K562 (cell line): Measurements from ENCODE around the gene BIN1. TPM values are rescaled to one million over a fixed set of nuclear protein-coding genes. Genes with fewer than 3 reads are reported as not detected.

Experiments used
- ATAC-seq: fragments of 200-7000 bp; cut with Tn5 transposase; 3 replicates; pipeline ENCODE4 v1.9.1; 2020; ENCODE audit warnings: moderate library complexity
- BruUV-seq: library from RNA; stranded (reverse); fragments of 400-500 nt; replicated peaks from 2 replicates; lab custom pipeline; 2021; lab: Mats Ljungman, UMichigan
- CTCF ChIA-PET: fragments of 300-600 bp; formaldehyde crosslinking; extraction: SDS; loops from one replicate; lab custom pipeline; 2021; ENCODE audit warnings: low intra/inter-chr PET ratio; lab: Yijun Ruan, JAX
- POLR2A ChIA-PET: fragments of 300-600, 350-650 bp; sonication (Branson Sonifier 250); formaldehyde crosslinking; extraction: SDS; loops from one replicate; lab custom pipeline; 2021; ENCODE audit warnings: antibody characterized with exemption, inconsistent platforms; lab: Yijun Ruan, JAX
- DNase-seq, 4 experiments: peaks; one replicate each; pipeline versions ENCODE4 v3.0.0 to v3.0.0-alpha.2; 2011 to 2018; ENCODE audit warnings: low spot score in 3 of 4, mixed read lengths in 3 of 4; ENCODE audit errors: extremely low read depth in 1 of 4
- FAIRE-seq: peaks from 2 replicates; lab custom pipeline; 2011; peaks lifted over from hg19 to GRCh38; lab: Jason Lieb, UNC
- H2AFZ ChIP-seq: 2 replicates; pipeline ENCODE4 v1.6.0; 2011; ENCODE audit warnings: low read depth, low read length, control low read depth, inconsistent platforms
- H3K27ac ChIP-seq: fragments of 200-600 bp; 3 replicates; pipeline ENCODE4 v1.8.0; 2011; ENCODE audit warnings: low read depth, mild to moderate bottlenecking, control low read depth, inconsistent platforms, low read length, moderate library complexity, mixed read lengths; ENCODE audit errors: extremely low read depth
- H3K27me3 ChIP-seq, 2 experiments: fragments of 300-600 bp in 1 of 2; 2 replicates in 1 of 2; 3 replicates in 1 of 2; pipeline versions ENCODE4 v1.6.0 to v1.8.0; 2011; ENCODE audit warnings: inconsistent platforms in 2 of 2, low read length in 2 of 2, mild to moderate bottlenecking in 1 of 2, mixed read lengths in 1 of 2, moderate library complexity in 1 of 2; ENCODE audit not compliant: control insufficient read depth in 2 of 2, insufficient read depth in 2 of 2
- H3K36me3 ChIP-seq: fragments of 300-600 bp; 3 replicates; pipeline ENCODE4 v1.8.0; 2011; ENCODE audit warnings: mild to moderate bottlenecking, low read length, inconsistent platforms; ENCODE audit not compliant: control insufficient read depth, insufficient read depth
- H3K4me1 ChIP-seq, 2 experiments: fragments of 200-600 bp in 1 of 2; replicated peaks in 1 of 2; 2 replicates in 1 of 2; 3 replicates in 1 of 2; pipeline versions ENCODE4 v1.5.1 to v1.8.0; 2011; ENCODE audit warnings: inconsistent platforms in 2 of 2, low read length in 2 of 2, mild to moderate bottlenecking in 1 of 2, mixed read lengths in 1 of 2, moderate library complexity in 1 of 2; ENCODE audit not compliant: control insufficient read depth in 2 of 2, insufficient read depth in 2 of 2
- H3K4me2 ChIP-seq: 2 replicates; pipeline ENCODE4 v1.6.1; 2011; ENCODE audit warnings: low read length, control low read depth, inconsistent platforms, mixed read lengths; ENCODE audit not compliant: insufficient read depth
- H3K4me3 ChIP-seq: fragments of 200-600 bp; sonication (generic), shearing (Covaris generic); 2 replicates; pipeline ENCODE4 v1.5.1; 2016; ENCODE audit warnings: control low read depth, inconsistent platforms
- H3K79me2 ChIP-seq: fragments of 200-600 bp; 3 replicates; pipeline ENCODE4 v1.8.0; 2011; ENCODE audit warnings: low read length, inconsistent platforms; ENCODE audit not compliant: control insufficient read depth, insufficient read depth
- H3K9ac ChIP-seq, 2 experiments: 2 replicates each; pipeline versions ENCODE4 v1.6.0 to v1.6.1; 2011; ENCODE audit warnings: low read depth in 2 of 2, low read length in 2 of 2, control low read depth in 1 of 2, inconsistent platforms in 1 of 2, mild to moderate bottlenecking in 1 of 2, mixed read lengths in 1 of 2; ENCODE audit not compliant: insufficient read depth in 1 of 2
- H3K9me1 ChIP-seq: one replicate; pipeline ENCODE4 v1.6.0; 2011; ENCODE audit warnings: inconsistent platforms, mild to moderate bottlenecking, low read length, moderate library complexity; ENCODE audit not compliant: control insufficient read depth, insufficient read depth
- H3K9me3 ChIP-seq: replicated peaks from 2 replicates; pipeline ENCODE4 v1.5.1; 2011; ENCODE audit warnings: low read depth, low read length, inconsistent platforms; ENCODE audit not compliant: control insufficient read depth, insufficient read depth
- H4K20me1 ChIP-seq: replicated peaks from 2 replicates; pipeline ENCODE4 v1.6.1; 2011; ENCODE audit warnings: low read length, inconsistent platforms, mixed read lengths; ENCODE audit not compliant: control insufficient read depth, insufficient read depth
- CBFA2T3 ChIP-seq: fragments of 450-650 bp; IDR thresholded peaks from 2 replicates; pipeline ENCODE4 v1.6.1; 2017
- CREB1 ChIP-seq, 2 experiments: sonication (generic) in 1 of 2; formaldehyde crosslinking in 1 of 2; IDR thresholded peaks; 2 replicates each; pipeline versions ENCODE4 v1.6.1 to v1.8.0; 2012 to 2022; ENCODE audit warnings: inconsistent platforms in 1 of 2, mild to moderate bottlenecking in 1 of 2, missing genetic modification reagents in 1 of 2, moderate library complexity in 1 of 2
- ELF4 ChIP-seq: fragments of 450-650 bp; formaldehyde crosslinking; IDR thresholded peaks from 2 replicates; pipeline ENCODE4 v1.4.0; 2022; ENCODE audit warnings: missing genetic modification characterization
- GTF2A2 ChIP-seq: IDR thresholded peaks from 2 replicates; pipeline ENCODE4 v1.6.1; 2016; ENCODE audit warnings: mild to moderate bottlenecking, missing genetic modification characterization, missing compliant biosample characterization
- MAFG ChIP-seq: fragments of 450-650 bp; conservative IDR thresholded peaks from 2 replicates; pipeline ENCODE4 v1.6.1; 2016; ENCODE audit warnings: missing genetic modification characterization, missing compliant biosample characterization
- MEIS2 ChIP-seq: fragments of 450-650 bp; IDR thresholded peaks from 2 replicates; pipeline ENCODE4 v1.6.1; 2014; ENCODE audit warnings: mild to moderate bottlenecking; ENCODE audit not compliant: partially characterized antibody
- TAF9B ChIP-seq: fragments of 450-650 bp; IDR thresholded peaks from 2 replicates; pipeline ENCODE4 v1.6.1; 2018; ENCODE audit warnings: mild to moderate bottlenecking; ENCODE audit not compliant: partially characterized antibody
- ZC3H11A ChIP-seq: IDR thresholded peaks from 2 replicates; pipeline ENCODE4 v1.6.1; 2012; ENCODE audit warnings: low read depth, low read length, improper control_type of control experiment
- ZFP1 ChIP-seq: fragments of 450-650 bp; formaldehyde crosslinking; IDR thresholded peaks from 2 replicates; pipeline ENCODE4 v1.4.0; 2020; ENCODE audit warnings: mild to moderate bottlenecking, mixed read lengths
- ZNF57 ChIP-seq: fragments of 450-650 bp; formaldehyde crosslinking; IDR thresholded peaks from 2 replicates; pipeline ENCODE4 v1.4.0; 2020; ENCODE audit warnings: mild to moderate bottlenecking, moderate library complexity
- WGBS: fragments of 100-300 bp; shearing (Covaris generic); methylation state at CpG from one replicate; pipeline ENCODE4 v1.1.6; 2016; ENCODE audit warnings: low coverage, mixed read lengths; ENCODE audit not compliant: insufficient coverage; ENCODE audit errors: missing lambda C conversion rate; 5-methylcytosine and 5-hydroxymethylcytosine counted together
- in situ Hi-C: fragments of 300-500 bp; cut with MboI; formaldehyde crosslinking; loops from 4 replicates; pipeline ENCODE4 v1.15.0; 2018; ENCODE audit warnings: inconsistent platforms, mixed read lengths
- intact Hi-C: fragments of 100-400 bp; cut with micrococcal nuclease; formaldehyde crosslinking; loops from 2 replicates; pipeline ENCODE4 v1.14.2; 2022
- polyA plus RNA-seq, 8 experiments: library from polyadenylated mRNA; depleted of rRNA in 4 of 8; stranded (reverse) in 5 of 8; unstranded in 3 of 8; fragments of >200 nt; fragmentation: Nextera tagmentation in 2 of 8; fragmentation: Illumina TruSeq in 1 of 8; extraction: Ambion mirVana in 2 of 8; extraction: Trizol in 1 of 8; gene quantifications; 2 replicates each; pipeline versions ENCODE4 v1.2.1 to v1.2.3, GENCODE V29; 2011 to 2014; ENCODE audit warnings: inconsistent platforms in 1 of 8, missing spikeins in 1 of 8
- total RNA-seq, 7 experiments: library from RNA; depleted of rRNA in 6 of 7; stranded (reverse); fragments of >200 nt in 6 of 7; fragmentation: Illumina TruSeq in 2 of 7; extraction: Trizol in 2 of 7; gene quantifications; 2 replicates each; pipeline versions ENCODE4 v1.2.1 to v1.2.3, GENCODE V29; 2011 to 2021; ENCODE audit warnings: low replicate concordance in 1 of 7
- TF ChIP-seq, protein P1 (sequence below): fragments of 450-650 bp; formaldehyde crosslinking; IDR thresholded peaks from 2 replicates; pipeline ENCODE4 v1.4.0; 2020; ENCODE audit warnings: mild to moderate bottlenecking, moderate library complexity
- TF ChIP-seq, protein P2 (sequence below): fragments of 250-450 bp; sonication (Bioruptor Pico); IDR thresholded peaks from 2 replicates; pipeline ENCODE4 v1.4.0; 2020
- TF ChIP-seq, protein P3 (sequence below): fragments of 450-650 bp; IDR thresholded peaks from 2 replicates; pipeline ENCODE4 v1.6.1; 2016; ENCODE audit warnings: missing biosample characterization, missing genetic modification characterization
- TF ChIP-seq, protein P4 (sequence below), 2 experiments: fragments of 450-650 bp in 1 of 2; IDR thresholded peaks; 2 replicates each; pipeline ENCODE4 v1.6.1; 2011 to 2017; ENCODE audit warnings: low read depth in 2 of 2, antibody characterized with exemption in 1 of 2, borderline replicate concordance in 1 of 2, low read length in 1 of 2, mild to moderate bottlenecking in 1 of 2, mixed read lengths in 1 of 2; ENCODE audit not compliant: control insufficient read depth in 1 of 2

The BIN1 gene
- total and polyA plus RNA-seq, 9 of the 15 experiments (the other 6 are each of a cell fraction or from before 2014, with no cell fraction given) = 0.04 to 2.8 (median 0.79) TPM; not detected in 1

DNA sequence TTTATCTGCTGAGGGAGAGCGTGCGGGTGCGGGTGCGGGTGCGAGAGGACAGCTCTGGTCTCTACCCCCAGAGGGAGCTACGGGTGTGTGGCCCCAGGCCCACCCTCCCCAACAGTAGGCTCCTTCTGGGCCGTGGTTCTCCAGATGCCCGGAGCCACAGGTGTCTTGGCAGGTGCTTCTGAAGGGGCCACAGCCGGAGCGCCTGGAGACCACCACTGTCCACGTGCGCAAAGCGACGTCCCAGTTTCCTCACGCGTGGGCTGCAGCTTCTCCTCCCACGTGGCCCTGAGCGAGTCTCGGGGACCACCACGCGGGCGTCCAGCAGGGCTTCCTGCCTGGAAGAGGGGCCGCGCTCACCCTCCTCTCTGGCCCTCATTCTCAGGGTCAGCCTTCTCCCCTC lies 90.6 kb downstream of the BIN1 start (continued):
- no peak for TF ChIP-seq CREB1 (IDR thresholded peaks at IDR 0.05)
- no peak for TF ChIP-seq CREB1 (CRISPR knock-in tag; IDR thresholded peaks at IDR 0.05)
- TF ChIP-seq, protein P1, sequence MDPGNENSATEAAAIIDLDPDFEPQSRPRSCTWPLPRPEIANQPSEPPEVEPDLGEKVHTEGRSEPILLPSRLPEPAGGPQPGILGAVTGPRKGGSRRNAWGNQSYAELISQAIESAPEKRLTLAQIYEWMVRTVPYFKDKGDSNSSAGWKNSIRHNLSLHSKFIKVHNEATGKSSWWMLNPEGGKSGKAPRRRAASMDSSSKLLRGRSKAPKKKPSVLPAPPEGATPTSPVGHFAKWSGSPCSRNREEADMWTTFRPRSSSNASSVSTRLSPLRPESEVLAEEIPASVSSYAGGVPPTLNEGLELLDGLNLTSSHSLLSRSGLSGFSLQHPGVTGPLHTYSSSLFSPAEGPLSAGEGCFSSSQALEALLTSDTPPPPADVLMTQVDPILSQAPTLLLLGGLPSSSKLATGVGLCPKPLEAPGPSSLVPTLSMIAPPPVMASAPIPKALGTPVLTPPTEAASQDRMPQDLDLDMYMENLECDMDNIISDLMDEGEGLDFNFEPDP = no peak
- TF ChIP-seq CBFA2T3 = no peak

DNA sequence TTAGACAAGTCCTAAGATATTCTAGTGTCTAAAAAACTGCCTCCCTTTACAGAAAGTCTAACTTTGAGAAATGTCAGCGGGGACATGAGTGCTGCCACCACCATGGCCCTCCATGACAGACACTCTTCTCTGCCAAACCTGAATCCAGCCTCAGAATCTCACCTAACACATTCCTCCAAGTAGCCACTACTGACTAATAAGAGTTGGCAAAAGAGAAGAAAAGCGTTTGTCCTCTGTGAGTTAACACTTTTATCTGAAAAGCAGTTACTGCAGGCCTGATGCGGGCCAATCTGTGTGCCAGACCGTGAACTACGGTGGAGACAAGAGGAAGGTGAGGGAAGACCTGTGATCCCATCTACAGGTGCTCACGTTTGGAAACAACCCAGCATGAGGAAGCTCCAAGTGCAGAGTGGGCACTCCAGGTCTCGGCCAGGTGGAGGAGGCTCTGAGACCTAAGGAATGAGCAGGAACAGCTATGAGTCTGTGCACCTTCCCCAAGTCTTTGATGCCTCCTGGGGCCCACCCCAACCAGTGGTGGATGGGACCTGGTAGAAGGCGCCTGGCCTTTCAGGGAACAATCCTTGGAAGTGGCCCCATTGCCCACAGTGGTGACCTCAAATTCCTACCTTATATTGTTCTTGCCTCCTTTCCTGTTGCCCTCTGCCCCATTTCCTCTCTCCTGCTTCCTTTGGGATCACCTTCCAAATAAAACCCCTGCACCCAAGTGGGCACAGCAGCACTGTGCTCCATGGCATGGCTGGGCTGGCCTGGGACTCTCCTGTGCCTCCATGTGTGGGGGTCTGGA lies 91.6 kb downstream of the BIN1 start:
- in situ Hi-C loops (no loop called here), intact Hi-C loops (no loop called here)
- ChIA-PET CTCF (no interaction called here), POLR2A (no interaction called here)
- no peaks in the 10 kb centered on the region for H3K9me3 ChIP-seq
- DNase-seq (no peak), ATAC-seq (no peak), FAIRE-seq (no peak)
- no peak overlapping the region for H3K27ac ChIP-seq
- no peaks in the 10 kb centered on the region for H3K4me1 ChIP-seq
- 0% methylated on average over 8 of the region's 8 CpGs for WGBS
- BruUV-seq = no TSS peak
- H2AFZ ChIP-seq = no peak overlapping the region
- no peaks in the 10 kb centered on the region for H3K9me1 ChIP-seq
- no peaks in the 10 kb centered on the region for H3K36me3 ChIP-seq
- no peak overlapping the region for H3K4me3 ChIP-seq
- H3K4me2 ChIP-seq = no peak overlapping the region
- no peaks in the 10 kb centered on the region for H4K20me1 ChIP-seq
- no peaks in the 10 kb centered on the region for H3K79me2 ChIP-seq
- H3K9ac ChIP-seq = no peak overlapping the region
- peaks cover 8 to 63% of the 10 kb centered on the region in 2 experiments; a peak in 3 of 5 replicates for H3K27me3 ChIP-seq
- TF ChIP-seq ZNF57 (CRISPR knock-in tag) (no peak), MEIS2 (no peak), ZFP1 (CRISPR knock-in tag) (no peak), GTF2A2 (tag) (no peak), ELF4 (no peak), ZC3H11A (no peak), MAFG (tag) (no peak), TAF9B (no peak)
- TF ChIP-seq, protein P2, sequence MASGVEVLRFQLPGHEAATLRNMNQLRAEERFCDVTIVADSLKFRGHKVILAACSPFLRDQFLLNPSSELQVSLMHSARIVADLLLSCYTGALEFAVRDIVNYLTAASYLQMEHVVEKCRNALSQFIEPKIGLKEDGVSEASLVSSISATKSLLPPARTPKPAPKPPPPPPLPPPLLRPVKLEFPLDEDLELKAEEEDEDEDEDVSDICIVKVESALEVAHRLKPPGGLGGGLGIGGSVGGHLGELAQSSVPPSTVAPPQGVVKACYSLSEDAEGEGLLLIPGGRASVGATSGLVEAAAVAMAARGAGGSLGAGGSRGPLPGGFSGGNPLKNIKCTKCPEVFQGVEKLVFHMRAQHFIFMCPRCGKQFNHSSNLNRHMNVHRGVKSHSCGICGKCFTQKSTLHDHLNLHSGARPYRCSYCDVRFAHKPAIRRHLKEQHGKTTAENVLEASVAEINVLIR = no peak
- TF ChIP-seq, protein P3, sequence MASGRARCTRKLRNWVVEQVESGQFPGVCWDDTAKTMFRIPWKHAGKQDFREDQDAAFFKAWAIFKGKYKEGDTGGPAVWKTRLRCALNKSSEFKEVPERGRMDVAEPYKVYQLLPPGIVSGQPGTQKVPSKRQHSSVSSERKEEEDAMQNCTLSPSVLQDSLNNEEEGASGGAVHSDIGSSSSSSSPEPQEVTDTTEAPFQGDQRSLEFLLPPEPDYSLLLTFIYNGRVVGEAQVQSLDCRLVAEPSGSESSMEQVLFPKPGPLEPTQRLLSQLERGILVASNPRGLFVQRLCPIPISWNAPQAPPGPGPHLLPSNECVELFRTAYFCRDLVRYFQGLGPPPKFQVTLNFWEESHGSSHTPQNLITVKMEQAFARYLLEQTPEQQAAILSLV (tag) = no peak
- TF ChIP-seq, protein P4, sequence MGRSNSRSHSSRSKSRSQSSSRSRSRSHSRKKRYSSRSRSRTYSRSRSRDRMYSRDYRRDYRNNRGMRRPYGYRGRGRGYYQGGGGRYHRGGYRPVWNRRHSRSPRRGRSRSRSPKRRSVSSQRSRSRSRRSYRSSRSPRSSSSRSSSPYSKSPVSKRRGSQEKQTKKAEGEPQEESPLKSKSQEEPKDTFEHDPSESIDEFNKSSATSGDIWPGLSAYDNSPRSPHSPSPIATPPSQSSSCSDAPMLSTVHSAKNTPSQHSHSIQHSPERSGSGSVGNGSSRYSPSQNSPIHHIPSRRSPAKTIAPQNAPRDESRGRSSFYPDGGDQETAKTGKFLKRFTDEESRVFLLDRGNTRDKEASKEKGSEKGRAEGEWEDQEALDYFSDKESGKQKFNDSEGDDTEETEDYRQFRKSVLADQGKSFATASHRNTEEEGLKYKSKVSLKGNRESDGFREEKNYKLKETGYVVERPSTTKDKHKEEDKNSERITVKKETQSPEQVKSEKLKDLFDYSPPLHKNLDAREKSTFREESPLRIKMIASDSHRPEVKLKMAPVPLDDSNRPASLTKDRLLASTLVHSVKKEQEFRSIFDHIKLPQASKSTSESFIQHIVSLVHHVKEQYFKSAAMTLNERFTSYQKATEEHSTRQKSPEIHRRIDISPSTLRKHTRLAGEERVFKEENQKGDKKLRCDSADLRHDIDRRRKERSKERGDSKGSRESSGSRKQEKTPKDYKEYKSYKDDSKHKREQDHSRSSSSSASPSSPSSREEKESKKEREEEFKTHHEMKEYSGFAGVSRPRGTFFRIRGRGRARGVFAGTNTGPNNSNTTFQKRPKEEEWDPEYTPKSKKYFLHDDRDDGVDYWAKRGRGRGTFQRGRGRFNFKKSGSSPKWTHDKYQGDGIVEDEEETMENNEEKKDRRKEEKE (IDR thresholded peaks at IDR 0.05; ENCODE audit: borderline replicate concordance in 1 of 2, control insufficient read depth in 1 of 2, low read depth in 2 of 2, low read length in 1 of 2) = no peak
